GM12872 (cell line): Measurements from ENCODE around the gene CACNA2D1.

Source experiments
- CTCF ChIP-seq: IDR thresholded peaks from 3 replicates; pipeline ENCODE4 v1.5.1; 2011; ENCODE audit warnings: low read depth, mild to moderate bottlenecking, low read length, moderate library complexity; ENCODE audit not compliant: insufficient read depth

Gene CACNA2D1

GRCh38 chr7:82317760-82318159 is 125.8 kb downstream of the CACNA2D1 start:
- no peak for TF ChIP-seq CTCF

- no peak for TF ChIP-seq CTCF
Measured at GRCh38 chr7:82317257-82317721, 126.3 kb downstream of the CACNA2D1 start.

DNA sequence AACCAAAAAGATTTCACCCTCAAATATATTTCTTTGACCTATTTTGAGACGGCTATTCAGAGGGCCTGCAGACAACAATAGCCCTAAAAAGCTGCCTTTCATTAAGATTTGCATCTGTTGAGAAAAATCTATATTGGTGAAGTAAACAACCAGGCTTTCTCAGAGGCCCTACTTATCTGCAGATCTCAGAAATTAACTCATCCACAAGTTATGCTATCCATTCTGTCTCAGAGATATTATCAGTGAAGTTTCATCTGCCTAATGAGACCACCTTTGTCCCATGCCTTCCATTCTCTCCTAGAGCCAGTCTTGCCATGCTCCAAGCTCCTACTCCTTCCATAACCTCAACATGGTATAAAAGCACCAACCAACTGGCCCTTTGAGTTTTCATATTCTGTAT is 130.3 kb downstream of the CACNA2D1 start:
- no peak for TF ChIP-seq CTCF

GRCh38 chr7:82312646-82313045 is 130.9 kb downstream of the CACNA2D1 start:
- no peak for TF ChIP-seq CTCF

- no peak for TF ChIP-seq CTCF
Measured at GRCh38 chr7:82305347-82306005, 138.1 kb downstream of the CACNA2D1 start.

- no peak for TF ChIP-seq CTCF
Measured at GRCh38 chr7:82294865-82295264, 148.7 kb downstream of the CACNA2D1 start.

GRCh38 chr7:82294382-82294784 is 149.2 kb downstream of the CACNA2D1 start:
- no peak for TF ChIP-seq CTCF
